Measurements from ENCODE around the gene SMYD3. TPM values are rescaled to one million over a fixed set of nuclear protein-coding genes. Genes with fewer than 3 reads are reported as not detected.

SMYD3 gene
- total and polyA plus RNA-seq, 9 of the 15 experiments (the other 6 are each of a cell fraction or from before 2014, with no cell fraction given) = 128 to 440 (median 197) TPM

GRCh38 chr1:246214708-246215509, 292.2 kb downstream of the SMYD3 start (continued):
- TF ChIP-seq FOXO4 (CRISPR knock-in tag; IDR thresholded peaks at IDR 0.05) (no peak), CBFB (CRISPR knock-in tag; IDR thresholded peaks at IDR 0.05) (no peak), NFATC3 (IDR thresholded peaks at IDR 0.05) (peak; percentile 49; the same call in 1 of the 2 replicates), HOMEZ (CRISPR knock-in tag; IDR thresholded peaks at IDR 0.05) (no peak), C11orf30 (IDR thresholded peaks at IDR 0.05; ENCODE audit: low read depth) (peak; percentile 86), PCBP1 (IDR thresholded peaks at IDR 0.05; ENCODE audit: low read depth, low read length, poor library complexity, severe bottlenecking) (no peak), FUS (optimal IDR thresholded peaks at IDR 0.05; ENCODE audit: low read depth, low read length) (no peak), IRF1 (CRISPR knock-in tag; IDR thresholded peaks at IDR 0.05; ENCODE audit: borderline replicate concordance) (no peak), ETS2 (tag; IDR thresholded peaks at IDR 0.05; ENCODE audit: borderline replicate concordance, poor library complexity, severe bottlenecking) (no peak), FOXJ3 (CRISPR knock-in tag; IDR thresholded peaks at IDR 0.05) (no peak), ZNF395 (CRISPR knock-in tag; IDR thresholded peaks at IDR 0.05) (peak; percentile 36; the same call in 1 of the 2 replicates), ZNF133 (CRISPR knock-in tag; IDR thresholded peaks at IDR 0.05) (no peak), ERF (CRISPR knock-in tag; IDR thresholded peaks at IDR 0.05) (no peak), PPARD (CRISPR knock-in tag; IDR thresholded peaks at IDR 0.05) (no peak), TFE3 (CRISPR knock-in tag; IDR thresholded peaks at IDR 0.05) (no peak), ETV1 (tag; conservative IDR thresholded peaks at IDR 0.05; ENCODE audit: low read depth) (peak; percentile 99), ZNF764 (CRISPR knock-in tag; IDR thresholded peaks at IDR 0.05; ENCODE audit: low read depth) (no peak), MNT (conservative IDR thresholded peaks at IDR 0.05) (peak; percentile 68 to 80; a peak in 2 of 4 replicates)

All from K562 (cell line).